ENCODE measurements around the gene GCNT1.
A peak's percentile ranks its signal among the peaks of the same experiment; 100 is the strongest.
"Not testable (repeated sequence)": the region's sequence is repeated elsewhere in the genome, so short reads cannot be mapped to it uniquely, and the experiment has no call there.

The GCNT1 gene

GRCh38 chr9:76444322-76444929, 14.6 kb upstream of the GCNT1 start:
- no peak for DNase-seq

DNA sequence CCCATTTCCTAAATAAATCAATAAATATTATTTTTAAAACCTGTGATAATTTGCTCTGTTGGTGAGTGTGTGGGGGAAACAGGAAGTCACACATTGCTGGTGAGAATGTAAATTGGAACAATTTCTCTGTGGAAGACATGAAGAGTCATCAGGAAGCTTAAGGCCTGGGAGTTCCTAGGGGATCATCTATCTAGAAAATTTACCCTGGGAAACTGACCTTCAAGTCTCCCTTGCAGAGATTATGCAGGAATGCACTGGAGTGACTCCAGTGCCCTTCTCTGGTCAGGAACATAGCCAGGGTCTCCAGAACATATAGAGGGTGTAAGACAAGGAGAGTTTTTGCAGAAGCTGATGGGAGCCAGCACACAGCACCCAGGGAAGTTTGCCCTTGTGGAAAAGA, 13.0 kb upstream of the GCNT1 start:
- DNase-seq = no peak

GRCh38 chr9:76448501-76448900, 10.5 kb upstream of the GCNT1 start:
- no peak for DNase-seq

- no peak for DNase-seq
Observed at GRCh38 chr9:76451234-76451633, 7.7 kb upstream of the GCNT1 start.

DNA sequence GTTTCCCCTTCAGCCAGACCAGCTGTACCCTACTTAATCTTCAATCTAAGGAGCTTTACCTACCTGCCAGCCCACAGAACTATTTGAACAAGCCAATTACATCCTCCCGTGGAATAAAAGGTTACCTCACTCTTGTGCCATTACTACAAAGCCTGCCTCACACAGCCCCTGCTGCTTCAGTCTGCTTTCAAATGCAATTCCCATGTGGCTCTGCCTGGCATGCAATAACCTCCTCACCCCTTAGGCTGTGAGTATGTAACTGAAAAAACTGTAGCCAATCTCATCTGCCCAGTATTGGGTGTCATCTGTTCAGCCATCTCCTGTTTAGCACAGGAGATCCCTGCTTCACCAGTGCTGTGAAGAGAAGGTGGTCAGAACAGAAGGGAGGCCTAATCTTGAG, 6.1 kb upstream of the GCNT1 start:
- DNase-seq = no peak

DNA sequence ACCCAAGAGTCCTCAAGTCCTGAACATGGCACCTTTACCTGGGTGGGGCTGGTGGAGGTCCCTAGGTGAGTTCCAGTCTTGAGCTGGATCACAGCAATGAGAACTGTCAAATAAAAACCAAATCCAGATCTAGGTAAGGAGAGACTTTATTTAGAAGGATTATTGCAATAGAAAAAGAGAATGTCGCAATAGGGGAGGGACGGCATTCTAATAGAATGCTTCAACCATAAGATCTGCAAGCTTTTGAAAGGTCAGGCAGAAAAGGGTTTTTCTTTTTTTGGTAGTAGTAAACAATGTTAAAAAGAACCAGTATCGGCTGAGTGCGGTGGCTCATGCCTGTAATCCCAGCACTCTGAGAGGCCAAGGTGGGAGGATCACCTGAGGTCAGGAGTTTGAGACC, 5.2 kb upstream of the GCNT1 start:
- DNase-seq = no peak

- no peak for DNase-seq
Observed at GRCh38 chr9:76454311-76454710, 4.7 kb upstream of the GCNT1 start.

DNA sequence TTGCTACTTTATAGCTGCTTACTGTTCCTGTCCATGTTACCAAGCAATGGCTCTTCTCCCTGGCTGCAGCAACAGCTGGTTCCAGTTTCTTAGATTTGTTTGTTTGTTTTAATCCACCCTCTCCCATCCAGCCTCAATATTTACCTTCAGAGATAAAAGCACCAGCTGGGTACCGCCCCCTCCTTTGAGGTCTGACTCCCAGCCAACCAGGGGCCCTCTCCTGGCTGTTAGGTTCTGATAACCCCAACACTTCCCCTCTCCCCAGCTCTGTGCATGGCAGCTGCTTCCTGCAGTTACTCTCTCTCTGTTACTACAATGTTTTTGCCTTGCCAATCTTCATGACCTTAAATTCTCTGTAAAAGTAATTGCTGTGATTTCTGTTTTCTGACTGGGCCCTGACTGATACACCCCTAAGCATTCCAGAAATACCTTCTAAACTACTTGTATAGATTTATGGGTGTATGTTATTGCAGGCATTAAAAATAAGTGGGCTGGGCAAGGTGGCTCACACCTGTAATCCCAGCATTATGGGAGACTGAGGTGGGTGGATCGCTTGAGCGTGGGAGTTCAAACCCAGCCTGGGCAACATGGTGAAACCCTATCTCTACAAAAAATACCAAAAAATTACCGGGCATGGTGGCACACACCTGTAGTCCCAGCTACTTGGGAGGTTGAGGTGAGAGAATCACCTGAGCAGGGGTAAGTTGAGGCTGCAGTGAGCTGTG, 2.6 kb upstream of the GCNT1 start:
- peak; percentile 49 for DNase-seq

DNA sequence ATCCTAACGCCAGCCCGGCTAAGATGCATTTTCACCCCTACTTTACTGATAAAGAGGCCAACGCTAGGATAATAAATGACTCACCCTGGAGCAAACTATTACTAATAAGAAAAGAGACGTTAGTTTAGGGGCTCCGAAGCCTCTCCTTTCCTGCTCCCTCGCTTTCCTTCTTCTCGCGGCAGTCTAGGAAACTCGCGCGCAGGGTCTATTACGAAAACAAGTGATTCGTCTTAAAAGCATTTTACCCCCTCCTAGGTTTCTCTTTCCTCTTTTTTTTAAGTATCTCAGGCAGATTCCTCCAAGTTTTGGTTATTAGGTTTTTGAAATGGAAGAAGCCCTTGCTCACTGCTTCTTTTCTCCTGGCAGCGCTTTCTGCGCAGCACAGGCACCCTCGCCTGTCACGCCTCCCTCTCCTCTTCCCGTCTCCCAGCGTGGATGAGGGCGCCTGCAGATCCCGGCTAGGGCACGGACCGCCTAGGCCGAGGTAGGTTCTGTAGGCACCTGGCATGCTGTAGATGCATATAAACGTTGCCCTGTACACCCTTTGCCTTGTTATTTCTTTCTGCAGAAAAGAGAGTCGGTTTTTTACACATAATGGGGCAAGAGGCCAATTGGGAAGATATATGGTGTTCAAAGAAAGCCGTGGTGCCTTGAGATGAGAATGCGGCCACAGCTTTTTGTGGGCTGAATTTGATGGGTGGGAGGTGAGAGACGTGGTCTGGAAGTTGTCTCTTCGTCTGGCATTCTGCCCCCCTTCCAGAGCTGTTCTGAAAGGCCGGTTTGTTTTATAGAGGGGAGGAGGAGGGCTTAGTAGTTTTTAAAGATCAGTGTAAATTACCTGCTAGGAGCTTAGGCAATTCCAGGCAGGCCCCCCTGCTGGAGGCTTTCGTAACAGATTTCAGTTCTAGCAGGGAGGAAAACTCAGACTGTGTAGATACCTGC, 983 bp downstream of the GCNT1 start:
- no peak for DNase-seq

- no peak for DNase-seq
Observed at GRCh38 chr9:76462126-76462525, 3.1 kb downstream of the GCNT1 start.

GRCh38 chr9:76463211-76463610, 4.2 kb downstream of the GCNT1 start:
- no peak for DNase-seq

DNA sequence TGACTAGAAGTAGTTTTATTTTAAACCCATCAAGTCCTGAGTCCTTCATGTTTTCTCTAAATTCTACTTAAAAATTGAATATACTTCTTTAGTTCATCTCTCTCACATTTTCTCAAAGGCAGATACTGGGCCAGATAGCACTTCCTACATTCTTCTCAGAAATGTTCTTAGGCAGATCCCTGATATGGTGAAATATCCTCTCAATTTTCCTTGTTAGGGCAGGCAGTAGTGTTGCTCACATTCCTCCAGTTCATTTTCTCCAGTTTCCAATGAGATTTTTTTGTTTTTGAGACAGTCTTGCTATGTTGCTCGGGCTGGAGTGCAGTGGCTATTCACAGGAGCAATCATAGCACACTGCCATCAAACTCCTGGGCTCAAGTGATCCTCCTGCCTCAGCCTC, 5.7 kb downstream of the GCNT1 start:
- no peak for DNase-seq

- no peak for DNase-seq
Observed at GRCh38 chr9:76465442-76466298, 6.7 kb downstream of the GCNT1 start.

GRCh38 chr9:76466299-76466605, 7.3 kb downstream of the GCNT1 start:
- DNase-seq = no peak

GRCh38 chr9:76474419-76474818, 15.4 kb downstream of the GCNT1 start:
- DNase-seq = no peak

DNA sequence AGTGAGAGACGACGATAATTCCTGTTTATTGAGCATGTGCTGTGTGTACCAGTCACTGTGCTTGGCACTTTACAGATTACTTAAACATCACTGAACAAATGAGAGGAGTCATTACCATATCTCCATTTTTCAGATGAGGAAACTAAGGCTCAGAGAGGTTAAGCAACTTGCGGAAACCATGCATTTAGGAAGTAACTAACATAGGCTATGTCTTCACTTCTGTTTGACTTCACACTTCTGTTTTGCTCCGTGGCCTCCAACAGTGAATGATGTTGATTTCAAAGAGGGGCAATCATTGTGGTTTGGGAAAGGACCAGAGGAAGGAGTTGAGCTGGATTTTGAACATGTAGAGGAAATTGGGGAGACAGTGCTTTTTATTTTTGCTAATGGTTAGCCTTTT, 16.7 kb downstream of the GCNT1 start:
- DNase-seq = no peak

DNA sequence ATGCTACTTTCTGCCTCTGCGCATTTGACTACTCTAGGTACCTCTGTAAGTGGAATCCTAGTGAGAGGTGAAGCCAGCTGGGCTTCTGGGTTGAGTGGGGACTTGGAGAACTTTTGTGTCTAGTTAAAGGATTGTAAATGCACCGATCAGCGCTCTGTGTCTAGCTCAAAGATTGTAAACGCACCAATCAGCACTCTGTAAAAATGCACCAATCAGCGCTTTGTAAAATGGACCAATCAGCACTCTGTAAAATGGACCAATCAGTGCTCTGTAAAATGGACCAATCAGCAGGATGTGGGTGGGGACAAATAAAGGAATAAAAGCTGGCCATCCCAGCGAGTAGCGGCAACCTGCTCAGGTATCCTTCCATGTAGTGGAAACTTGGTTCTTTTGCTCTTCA, 18.8 kb downstream of the GCNT1 start:
- DNase-seq = not testable (repeated sequence)

GRCh38 chr9:76478226-76478625, 19.2 kb downstream of the GCNT1 start:
- DNase-seq = no peak

GRCh38 chr9:76479337-76479736, 20.4 kb downstream of the GCNT1 start:
- DNase-seq = not testable (repeated sequence)

DNA sequence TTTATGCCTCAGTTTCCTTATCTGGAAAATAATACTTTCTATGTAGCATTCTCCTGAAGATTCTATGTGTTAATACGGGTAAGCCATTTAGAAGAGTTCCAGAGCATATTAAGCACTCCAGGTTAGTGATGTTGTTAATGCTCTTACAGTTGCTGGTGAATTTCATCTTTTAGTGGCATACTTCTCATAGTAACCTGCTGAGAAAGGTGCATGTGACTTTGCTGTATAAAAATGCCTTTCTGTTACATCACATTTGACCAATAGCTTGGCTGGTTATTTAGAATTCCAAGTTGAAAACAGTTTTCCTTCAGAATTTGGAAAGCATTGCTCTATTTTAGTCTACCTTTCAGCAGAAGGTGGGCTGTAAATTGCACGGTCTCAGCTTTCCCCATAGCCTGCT, 27.2 kb downstream of the GCNT1 start:
- DNase-seq = no peak

- DNase-seq = no peak
Observed at GRCh38 chr9:76490249-76490990, 31.4 kb downstream of the GCNT1 start.

DNA sequence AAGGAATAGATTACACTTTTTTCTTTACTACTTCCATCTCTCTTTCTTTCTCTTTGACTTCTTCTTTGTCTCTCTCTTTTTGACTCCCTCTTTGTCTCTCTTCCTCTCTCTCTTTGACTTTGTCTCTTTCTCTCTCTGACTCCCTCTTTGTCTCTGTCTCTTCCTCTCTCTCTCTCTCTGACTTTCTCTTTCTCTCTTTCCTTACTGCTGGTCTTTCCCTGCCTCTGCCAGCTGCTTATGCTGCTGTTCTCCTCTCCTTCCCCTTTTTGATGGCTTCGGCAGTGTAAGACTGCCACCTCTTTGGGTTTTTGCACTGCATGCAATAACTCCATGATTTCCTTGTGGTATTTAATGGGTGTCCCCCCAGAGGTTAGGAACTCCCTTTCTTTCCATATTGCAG, 32.1 kb downstream of the GCNT1 start:
- not testable (repeated sequence) for DNase-seq
